ENCODE data around the gene SPAG6. TPM values are rescaled to one million over a fixed set of nuclear protein-coding genes. Genes with fewer than 3 reads are reported as not detected.

The SPAG6 gene
- total RNA-seq, 2 experiments from 2014 or later: not detected

- Mint-ChIP-seq H3K27me3 (peaks cover 37% of the 10 kb centered on the region), H3K4me3 (peak overlapping the region; percentile 77), H3K9me3 (no peaks in the 10 kb centered on the region), H3K36me3 (ENCODE audit: low read depth) (peaks cover 13% of the 10 kb centered on the region), H3K27ac (no peak overlapping the region), H3K4me1 (ENCODE audit: low read depth) (peaks cover 52% of the 10 kb centered on the region)
- ChIA-PET POLR2A (no interaction called here), CTCF (interaction anchor here (0.6 to 1.4 kb wide), 4 partner anchors 12 to 304 kb away, joined by 3 to 4 read pairs (median 3); no protein-coding TSS in a partner anchor)
- no peak for ATAC-seq
- TF ChIP-seq, protein P1, sequence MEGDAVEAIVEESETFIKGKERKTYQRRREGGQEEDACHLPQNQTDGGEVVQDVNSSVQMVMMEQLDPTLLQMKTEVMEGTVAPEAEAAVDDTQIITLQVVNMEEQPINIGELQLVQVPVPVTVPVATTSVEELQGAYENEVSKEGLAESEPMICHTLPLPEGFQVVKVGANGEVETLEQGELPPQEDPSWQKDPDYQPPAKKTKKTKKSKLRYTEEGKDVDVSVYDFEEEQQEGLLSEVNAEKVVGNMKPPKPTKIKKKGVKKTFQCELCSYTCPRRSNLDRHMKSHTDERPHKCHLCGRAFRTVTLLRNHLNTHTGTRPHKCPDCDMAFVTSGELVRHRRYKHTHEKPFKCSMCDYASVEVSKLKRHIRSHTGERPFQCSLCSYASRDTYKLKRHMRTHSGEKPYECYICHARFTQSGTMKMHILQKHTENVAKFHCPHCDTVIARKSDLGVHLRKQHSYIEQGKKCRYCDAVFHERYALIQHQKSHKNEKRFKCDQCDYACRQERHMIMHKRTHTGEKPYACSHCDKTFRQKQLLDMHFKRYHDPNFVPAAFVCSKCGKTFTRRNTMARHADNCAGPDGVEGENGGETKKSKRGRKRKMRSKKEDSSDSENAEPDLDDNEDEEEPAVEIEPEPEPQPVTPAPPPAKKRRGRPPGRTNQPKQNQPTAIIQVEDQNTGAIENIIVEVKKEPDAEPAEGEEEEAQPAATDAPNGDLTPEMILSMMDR (IDR thresholded peaks at IDR 0.05): no peak
- DNase-seq: no peak
- intact Hi-C loops (cut with micrococcal nuclease): loop anchor here (5.0 kb wide), 2 partner anchors 67 to 92 kb away; no protein-coding TSS in a partner anchor
Measured at GRCh38 chr10:22319547-22319979, 25.7 kb upstream of the SPAG6 start.

DNA sequence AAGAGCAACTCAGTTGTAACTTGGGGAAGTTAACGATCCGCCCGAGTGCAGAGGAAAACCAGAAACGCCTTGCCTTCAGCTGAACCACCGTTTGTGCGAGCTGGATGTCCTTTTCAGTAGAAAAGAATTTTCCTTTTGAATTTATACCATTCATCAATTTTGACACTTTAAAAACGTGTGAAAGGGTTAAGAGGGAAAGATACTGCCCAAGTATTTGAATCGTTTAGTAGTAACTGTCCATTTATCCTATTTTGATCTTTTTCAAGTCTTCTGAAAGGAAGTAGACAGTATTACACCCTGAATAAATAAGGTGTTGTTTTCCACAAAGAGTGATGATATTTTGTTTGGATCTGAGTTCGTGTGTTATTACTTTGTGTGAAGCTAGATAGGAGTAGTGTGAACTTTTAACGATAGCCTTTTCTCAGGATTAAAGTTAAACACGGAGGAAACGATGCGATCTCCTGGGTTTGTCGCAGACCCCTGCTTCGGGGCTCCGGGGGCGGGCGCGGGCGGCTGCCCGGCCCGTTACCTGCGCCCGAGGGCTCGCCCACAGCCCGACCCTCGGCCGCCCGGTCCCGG lies 25.2 kb upstream of the SPAG6 start:
- H3K4me3 Mint-ChIP-seq: peak overlapping the region; percentile 77
- TF ChIP-seq, protein P1 (IDR thresholded peaks at IDR 0.05): no peak
- intact Hi-C loops (cut with micrococcal nuclease): loop anchor here (5.0 kb wide), 3 partner anchors 68 to 117 kb away; no protein-coding TSS in a partner anchor
- POLR2A ChIA-PET: no interaction called here
- H3K27ac Mint-ChIP-seq: peak overlapping the region; percentile 89
- H3K36me3 Mint-ChIP-seq (ENCODE audit: low read depth): peaks cover 13% of the 10 kb centered on the region
- CTCF ChIA-PET: interaction anchor here (1.0 to 1.4 kb wide), 3 partner anchors 12 to 91 kb away, joined by 3 to 4 read pairs (median 3); no protein-coding TSS in a partner anchor
- H3K27me3 Mint-ChIP-seq: peaks cover 36% of the 10 kb centered on the region
- DNase-seq (no peak), ATAC-seq (no peak)
- no peaks in the 10 kb centered on the region for H3K9me3 Mint-ChIP-seq
- H3K4me1 Mint-ChIP-seq (ENCODE audit: low read depth): peaks cover 53% of the 10 kb centered on the region

DNA sequence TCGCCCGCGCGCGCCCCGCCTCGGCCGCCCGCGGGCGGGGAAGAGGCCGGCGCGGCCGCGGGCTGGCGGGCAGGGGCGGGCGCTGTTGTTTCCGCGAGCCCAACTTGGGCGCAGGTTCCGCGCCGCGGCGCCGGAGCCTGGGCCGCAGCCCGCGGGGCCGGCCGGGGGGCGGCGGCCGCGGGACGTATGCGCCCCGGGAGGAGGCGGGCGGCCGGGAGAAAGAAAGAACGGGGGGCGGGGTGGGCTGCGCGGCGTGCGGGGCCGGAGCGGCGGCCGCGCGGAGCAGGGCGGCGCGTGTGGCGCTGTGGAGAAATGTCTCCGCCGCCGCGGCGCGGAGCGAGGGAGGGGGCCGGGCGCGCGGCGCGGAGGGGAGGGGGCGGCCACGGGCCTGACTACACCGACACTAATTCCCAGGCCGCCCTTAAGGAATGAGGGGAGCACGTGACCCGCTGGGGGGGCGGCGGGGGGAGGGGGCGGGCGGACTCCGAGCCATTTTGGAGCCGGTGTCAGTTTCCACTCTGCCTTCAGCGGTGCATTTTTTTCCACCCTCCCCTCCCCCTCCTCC lies 24.6 kb upstream of the SPAG6 start, which contains the start of gene BMI1:
BMI1 (plus strand) TSS at position 509 of the 565 bp plus-strand sequence. CDS start 5,351 bp downstream, outside the sequence.
- Mint-ChIP-seq H3K27me3 (peaks cover 38% of the 10 kb centered on the region), H3K9me3 (no peaks in the 10 kb centered on the region), H3K27ac (peak within 1 kb of the TSS; percentile 89), H3K4me3 (peak within 1 kb of the TSS; percentile 90), H3K36me3 (ENCODE audit: low read depth) (peaks cover 13% of the 10 kb centered on the region), H3K4me1 (ENCODE audit: low read depth) (peaks cover 49% of the 10 kb centered on the region)
- TF ChIP-seq, protein P1 (IDR thresholded peaks at IDR 0.05): no peak
- intact Hi-C loops (cut with micrococcal nuclease): loop anchor here (5.0 kb wide), 1 partner anchor 117 kb away; no protein-coding TSS in a partner anchor
- DNase-seq (peak; percentile 54), ATAC-seq (peak; percentile 28)
- CTCF ChIA-PET: interaction anchor here (0.9 to 1.4 kb wide), 2 partner anchors 67 to 327 kb away, joined by 3 read pairs; no protein-coding TSS in a partner anchor
- POLR2A ChIA-PET: no interaction called here

DNA sequence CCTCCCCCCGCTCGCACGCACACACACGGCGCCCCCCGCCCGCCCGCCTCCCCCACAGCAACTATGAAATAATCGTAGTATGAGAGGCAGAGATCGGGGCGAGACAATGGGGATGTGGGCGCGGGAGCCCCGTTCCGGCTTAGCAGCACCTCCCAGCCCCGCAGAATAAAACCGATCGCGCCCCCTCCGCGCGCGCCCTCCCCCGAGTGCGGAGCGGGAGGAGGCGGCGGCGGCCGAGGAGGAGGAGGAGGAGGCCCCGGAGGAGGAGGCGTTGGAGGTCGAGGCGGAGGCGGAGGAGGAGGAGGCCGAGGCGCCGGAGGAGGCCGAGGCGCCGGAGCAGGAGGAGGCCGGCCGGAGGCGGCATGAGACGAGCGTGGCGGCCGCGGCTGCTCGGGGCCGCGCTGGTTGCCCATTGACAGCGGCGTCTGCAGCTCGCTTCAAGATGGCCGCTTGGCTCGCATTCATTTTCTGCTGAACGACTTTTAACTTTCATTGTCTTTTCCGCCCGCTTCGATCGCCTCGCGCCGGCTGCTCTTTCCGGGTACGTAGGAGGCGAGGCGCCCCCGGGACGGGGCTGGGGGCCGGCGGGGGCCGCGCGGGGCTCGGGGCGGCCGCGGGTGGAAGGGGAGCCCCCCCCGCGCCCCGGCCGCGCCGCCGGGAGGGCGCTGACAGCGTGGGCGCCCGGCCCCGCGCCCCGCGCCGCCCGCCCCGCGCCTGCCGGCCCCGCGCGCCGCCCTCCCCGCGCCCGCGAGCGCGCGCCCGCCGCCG lies 24.0 kb upstream of the SPAG6 start:
- TF ChIP-seq, protein P1 (IDR thresholded peaks at IDR 0.05): no peak
- H3K4me3 Mint-ChIP-seq: peak overlapping the region; percentile 73
- H3K9me3 Mint-ChIP-seq: no peaks in the 10 kb centered on the region
- peaks cover 15% of the 10 kb centered on the region for H3K36me3 Mint-ChIP-seq (ENCODE audit: low read depth)
- POLR2A ChIA-PET: interaction anchor here (1.4 kb wide), 2 partner anchors 10 to 72 kb away, joined by 3 to 4 read pairs; no protein-coding TSS in a partner anchor
- ATAC-seq: peak; percentile 29
- CTCF ChIA-PET: interaction anchor here (0.9 kb wide), 1 partner anchor 328 kb away, joined by 3 read pairs; no protein-coding TSS in a partner anchor
- peak overlapping the region; percentile 84 for H3K27ac Mint-ChIP-seq
- H3K4me1 Mint-ChIP-seq (ENCODE audit: low read depth): peaks cover 53% of the 10 kb centered on the region
- H3K27me3 Mint-ChIP-seq: peaks cover 42% of the 10 kb centered on the region
- DNase-seq: peak; percentile 63
- intact Hi-C loops (cut with micrococcal nuclease): loop anchor here (5.0 kb wide), 1 partner anchor 116 kb away; no protein-coding TSS in a partner anchor

Data from activated CD8-positive, alpha-beta T cell treated with anti-CD3 and anti-CD28 coated beads for 36 hours (primary cell).